ENCODE data around the gene TMEM225B.
"Not testable (repeated sequence)": the region's sequence is repeated elsewhere in the genome, so short reads cannot be mapped to it uniquely, and the experiment has no call there.

The TMEM225B gene

GRCh38 chr7:99597762-99598501 is at the start of gene TMEM225B:
Gene TMEM225B (plus strand): TSS chr7:99598267. CDS start chr7:99604389, 6,122 bp downstream.
- no peak for DNase-seq (ENCODE audit: low read depth)

GRCh38 chr7:99549545-99549944 is 48.5 kb upstream of the TMEM225B start:
- DNase-seq (ENCODE audit: low read depth), result not testable (repeated sequence)

- no peak for DNase-seq (ENCODE audit: low read depth)
Measured at GRCh38 chr7:99551334-99551733, 46.7 kb upstream of the TMEM225B start.

- peak; percentile 74 for DNase-seq (ENCODE audit: low read depth)
Measured at GRCh38 chr7:99551767-99552463, 46.2 kb upstream of the TMEM225B start, which contains the start of gene FAM200A. Gene FAM200A (minus strand): TSS chr7:99552114. CDS start chr7:99548407, 3,707 bp downstream.

GRCh38 chr7:99553039-99553438 is 45.0 kb upstream of the TMEM225B start:
- no peak for DNase-seq (ENCODE audit: low read depth)

GRCh38 chr7:99554939-99555338 is 43.1 kb upstream of the TMEM225B start:
- DNase-seq (ENCODE audit: low read depth), result no peak

GRCh38 chr7:99557196-99557607 is 40.9 kb upstream of the TMEM225B start:
- DNase-seq (ENCODE audit: low read depth), result no peak

- DNase-seq (ENCODE audit: low read depth), result no peak
Measured at GRCh38 chr7:99557940-99558305, 40.1 kb upstream of the TMEM225B start.

- DNase-seq (ENCODE audit: low read depth), result peak; percentile 84
Measured at GRCh38 chr7:99558306-99559174, 39.5 kb upstream of the TMEM225B start, which contains the start of gene ZNF655. Gene ZNF655 (plus strand): TSS chr7:99558642. CDS start chr7:99560560, 1,918 bp downstream.

- no peak for DNase-seq (ENCODE audit: low read depth)
Measured at GRCh38 chr7:99559175-99559915, 38.7 kb upstream of the TMEM225B start.

GRCh38 chr7:99560834-99561736 is 37.0 kb upstream of the TMEM225B start:
- no peak for DNase-seq (ENCODE audit: low read depth)

- DNase-seq (ENCODE audit: low read depth), result no peak
Measured at GRCh38 chr7:99561737-99562051, 36.4 kb upstream of the TMEM225B start.

- DNase-seq (ENCODE audit: low read depth), result no peak
Measured at GRCh38 chr7:99562114-99562784, 35.8 kb upstream of the TMEM225B start.

GRCh38 chr7:99562832-99563231 is 35.2 kb upstream of the TMEM225B start:
- DNase-seq (ENCODE audit: low read depth), result peak; percentile 19

GRCh38 chr7:99563650-99564049 is 34.4 kb upstream of the TMEM225B start:
- DNase-seq (ENCODE audit: low read depth), result no peak

GRCh38 chr7:99568770-99569169 is 29.3 kb upstream of the TMEM225B start:
- not testable (repeated sequence) for DNase-seq (ENCODE audit: low read depth)

- DNase-seq (ENCODE audit: low read depth), result no peak
Measured at GRCh38 chr7:99571768-99572167, 26.3 kb upstream of the TMEM225B start.

GRCh38 chr7:99573257-99573656 is 24.8 kb upstream of the TMEM225B start:
- no peak for DNase-seq (ENCODE audit: low read depth)

- no peak for DNase-seq (ENCODE audit: low read depth)
Measured at GRCh38 chr7:99576251-99576650, 21.8 kb upstream of the TMEM225B start.
